GM19025 (cell line): ENCODE data around the gene ADK.
A peak's percentile ranks its signal among the peaks of the same experiment; 100 is the strongest.
"Not testable (repeated sequence)": the region's sequence is repeated elsewhere in the genome, so short reads cannot be mapped to it uniquely, and the experiment has no call there.

ENCODE experiments used
- ATAC-seq: cut with Tn5 transposase; IDR thresholded peaks from one replicate; pipeline ENCODE4 v1.9.1; 2021; ENCODE audit warnings: mild to moderate bottlenecking, low read depth, moderate library complexity; ENCODE audit not compliant: unreplicated experiment

ADK gene

DNA sequence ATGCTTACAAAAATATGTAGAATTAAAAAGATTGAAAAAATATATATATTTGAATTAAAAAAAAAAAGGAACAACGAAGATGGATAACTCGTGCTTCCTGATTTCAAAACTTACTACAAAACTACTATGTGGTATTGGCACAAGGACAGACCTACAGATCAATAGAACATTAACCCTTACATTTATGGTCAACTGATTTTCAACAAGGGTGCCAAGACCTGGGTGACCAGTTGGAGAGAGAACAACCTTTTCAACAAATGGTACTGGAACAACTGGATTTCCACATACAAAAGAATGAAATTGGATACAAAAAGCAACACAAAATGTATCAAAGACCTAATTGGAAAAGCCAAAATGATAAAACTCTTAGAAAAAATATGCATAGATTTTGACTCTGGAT, 10.5 kb upstream of the ADK start:
- ATAC-seq, result no peak

GRCh38 chr10:74145133-74145532, 5.9 kb upstream of the ADK start:
- no peak for ATAC-seq

DNA sequence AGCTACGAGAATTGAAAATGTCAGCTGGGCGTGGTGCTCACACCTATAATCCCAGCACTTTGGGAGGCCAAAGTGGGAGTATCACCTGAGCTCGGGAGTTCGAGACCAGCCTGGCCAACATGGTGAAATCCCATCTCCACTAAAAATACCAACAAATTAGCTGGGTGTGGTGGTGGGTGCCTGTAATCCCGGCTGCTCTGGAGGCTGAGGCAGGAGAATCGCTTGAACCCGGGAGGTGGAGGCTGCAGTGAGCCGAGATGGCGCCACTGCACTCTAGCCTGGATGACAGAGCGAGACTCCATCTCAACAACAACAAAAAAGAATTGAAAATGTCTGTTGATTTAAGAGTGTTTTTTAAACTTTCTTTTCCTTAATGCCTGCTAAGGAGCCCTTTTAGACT, 4.0 kb upstream of the ADK start:
- not testable (repeated sequence) for ATAC-seq

- peak; percentile 33 for ATAC-seq
Observed at GRCh38 chr10:74150204-74150989, 624 bp upstream of the ADK start, which contains the start of gene AP3M1. AP3M1 (minus strand) TSS chr10:74150828; CDS start chr10:74138379, 12,449 bp downstream.

GRCh38 chr10:74151879-74152722, 1.1 kb downstream of the ADK start:
- ATAC-seq, result no peak

GRCh38 chr10:74153123-74153522, 2.1 kb downstream of the ADK start:
- ATAC-seq, result no peak

GRCh38 chr10:74153676-74154075, 2.7 kb downstream of the ADK start:
- ATAC-seq, result no peak

- ATAC-seq, result peak; percentile 70
Observed at GRCh38 chr10:74156919-74157289, 5.9 kb downstream of the ADK start.

GRCh38 chr10:74160013-74160412, 9.0 kb downstream of the ADK start:
- no peak for ATAC-seq

GRCh38 chr10:74163319-74164068, 12.5 kb downstream of the ADK start:
- ATAC-seq, result no peak

- no peak for ATAC-seq
Observed at GRCh38 chr10:74164716-74165529, 13.9 kb downstream of the ADK start.

GRCh38 chr10:74165530-74165901, 14.5 kb downstream of the ADK start:
- ATAC-seq, result no peak

GRCh38 chr10:74167443-74167842, 16.4 kb downstream of the ADK start:
- ATAC-seq, result no peak

- no peak for ATAC-seq
Observed at GRCh38 chr10:74171625-74172024, 20.6 kb downstream of the ADK start.

- no peak for ATAC-seq
Observed at GRCh38 chr10:74174521-74174920, 23.5 kb downstream of the ADK start.

DNA sequence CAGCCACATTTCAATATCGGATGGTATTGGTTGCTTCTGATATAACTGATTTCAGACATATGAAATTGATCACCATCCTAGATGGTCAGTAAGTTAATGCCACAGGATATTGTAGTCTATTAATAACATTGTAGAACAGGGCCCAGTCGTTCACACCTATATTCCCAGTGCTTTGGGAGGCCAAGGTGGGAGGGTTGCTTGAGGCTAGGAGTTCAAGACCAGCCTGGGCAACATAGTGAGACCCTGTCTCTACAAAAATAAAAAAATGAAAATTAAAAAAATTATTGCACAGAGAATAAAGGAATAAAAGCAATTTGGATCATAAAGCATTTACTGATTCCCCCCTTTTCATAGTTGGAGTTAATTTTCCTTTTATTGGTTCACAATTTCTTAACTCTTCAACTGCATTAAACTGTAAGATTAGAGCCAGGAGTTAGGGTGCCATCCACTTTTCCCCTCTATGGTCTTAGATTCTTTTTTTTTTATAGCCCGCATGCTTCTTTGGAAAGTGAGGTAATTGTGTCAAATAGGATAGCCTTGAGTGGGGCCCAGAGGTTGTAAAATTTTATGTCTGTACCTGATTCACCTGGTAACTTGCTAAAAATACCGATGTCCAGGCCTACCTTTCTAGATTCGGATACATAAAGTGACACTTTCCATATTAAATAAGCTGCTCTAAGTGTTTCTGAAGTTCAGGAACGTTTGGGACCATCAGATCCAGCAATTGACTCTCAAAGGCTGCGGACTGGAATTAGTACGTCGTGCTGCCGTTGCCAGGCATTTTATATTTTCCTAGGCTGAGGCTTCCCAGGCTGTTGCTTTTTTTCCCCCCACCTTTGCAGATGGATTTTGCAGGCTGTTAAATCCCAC, 24.7 kb downstream of the ADK start:
- ATAC-seq, result no peak

DNA sequence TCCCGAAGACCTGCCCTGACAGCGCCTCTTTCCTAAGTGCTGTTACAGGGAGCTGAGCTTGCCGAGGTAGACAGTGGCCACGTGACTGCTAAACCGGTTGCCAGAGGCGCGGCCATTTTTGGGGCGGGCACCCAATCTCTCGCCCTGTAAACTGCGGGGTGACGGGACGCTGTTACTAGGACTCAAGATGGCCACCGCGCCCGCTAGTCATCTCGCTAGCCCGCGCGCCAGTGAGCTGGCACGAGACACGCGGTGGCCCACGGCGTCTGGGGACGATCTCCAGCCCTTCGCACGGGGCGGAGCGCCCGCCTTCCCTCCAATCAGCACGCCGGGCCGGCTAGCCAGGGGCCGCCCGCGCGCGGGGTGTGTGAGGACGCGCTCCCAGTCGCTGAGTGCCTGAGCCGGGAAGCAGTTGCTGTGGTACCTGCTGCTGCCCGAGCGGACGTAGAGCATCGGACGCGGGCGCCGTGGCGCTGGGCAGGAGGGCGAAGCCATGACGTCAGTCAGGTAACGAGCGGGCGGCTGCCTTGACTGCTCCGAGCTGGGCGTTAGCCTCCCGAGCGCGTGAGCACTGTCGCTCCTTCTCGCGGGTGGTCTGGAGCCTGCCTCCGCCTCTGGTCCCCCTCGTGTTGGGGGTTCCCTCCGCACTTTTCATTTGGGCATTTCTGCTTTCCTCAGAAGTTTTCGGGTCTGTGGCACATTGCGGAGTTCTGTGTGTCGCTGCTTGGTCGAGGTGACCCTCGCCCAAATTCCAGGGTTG, 25.5 kb downstream of the ADK start:
- ATAC-seq, result peak; percentile 94

DNA sequence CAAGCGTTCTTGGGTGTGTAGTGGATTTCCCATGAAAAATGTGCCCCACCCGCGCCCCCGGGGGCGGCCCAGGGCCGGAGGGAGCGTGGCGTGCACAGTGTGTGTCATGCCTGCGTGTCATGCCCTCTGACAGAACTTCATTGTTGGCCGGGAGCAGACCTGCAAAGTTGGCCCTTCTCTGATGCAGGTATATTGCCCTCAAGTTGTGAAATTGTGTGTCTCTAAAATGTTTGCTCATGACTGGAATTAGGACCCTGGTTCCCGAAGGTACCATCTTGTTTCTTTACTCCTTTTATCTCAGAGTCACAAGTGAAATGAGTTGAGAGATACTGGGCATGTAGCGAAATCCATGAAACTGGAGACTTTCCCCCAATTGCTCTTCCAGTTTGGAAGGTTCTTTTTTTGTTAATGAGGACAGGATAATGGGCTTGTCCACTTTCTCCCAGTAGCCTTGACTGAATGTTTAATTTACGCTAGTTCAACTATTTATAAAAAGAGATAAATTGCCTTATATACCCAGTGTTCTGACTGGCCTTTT, 26.2 kb downstream of the ADK start:
- ATAC-seq, result no peak
